Neural cell (in vitro differentiated cells): ENCODE results near the gene EHMT2. TPM values are rescaled to one million over a fixed set of nuclear protein-coding genes. Genes with fewer than 3 reads are reported as not detected.
"Not testable (repeated sequence)": the region's sequence is repeated elsewhere in the genome, so short reads cannot be mapped to it uniquely, and the experiment has no call there.

ENCODE experiments used
- H2AFZ ChIP-seq: fragments of 200-600, 300-800 bp; sonication (generic), shearing (Covaris generic); 2 replicates; pipeline ENCODE4 v1.6.0; 2014; ENCODE audit warnings: low read depth, mild to moderate bottlenecking, antibody characterized with exemption, low read length, moderate library complexity
- H3F3A ChIP-seq: fragments of 200-600 bp; shearing (Covaris generic); 2 replicates; pipeline ENCODE4 v1.6.1; 2016; ENCODE audit warnings: mild to moderate bottlenecking, moderate library complexity, mixed read lengths, antibody characterized with exemption, low read length; ENCODE audit not compliant: insufficient read depth, poor library complexity, severe bottlenecking
- H3K27ac ChIP-seq: fragments of 200-600, 300-800 bp; sonication (generic), shearing (Covaris generic); 2 replicates; pipeline ENCODE4 v1.5.1; 2014; ENCODE audit warnings: mild to moderate bottlenecking, low read length, moderate library complexity
- H3K27me3 ChIP-seq: fragments of 300-800, 200-600 bp; sonication (generic), shearing (Covaris generic); 2 replicates; pipeline ENCODE4 v1.6.0; 2014; ENCODE audit warnings: mild to moderate bottlenecking, low read depth, low read length, moderate library complexity; ENCODE audit not compliant: insufficient read depth
- H3K36me3 ChIP-seq: fragments of 300-800, 200-600 bp; sonication (generic), shearing (Covaris generic); 2 replicates; pipeline ENCODE4 v1.5.1; 2014; ENCODE audit warnings: mild to moderate bottlenecking, antibody characterized with exemption, low read length, moderate library complexity; ENCODE audit not compliant: insufficient read depth
- H3K4me2 ChIP-seq: fragments of 300-800, 200-600 bp; sonication (generic), shearing (Covaris generic); 2 replicates; pipeline ENCODE4 v1.6.0; 2014; ENCODE audit warnings: mild to moderate bottlenecking, low read length
- H3K4me3 ChIP-seq: fragments of 300-800, 200-600 bp; sonication (generic), shearing (Covaris generic); 2 replicates; pipeline ENCODE4 v1.5.1; 2014; ENCODE audit warnings: mild to moderate bottlenecking, low read length, moderate library complexity
- H3K79me2 ChIP-seq: fragments of 200-600 bp; shearing (Covaris generic); replicated peaks from 2 replicates; pipeline ENCODE4 v1.6.0; 2014; ENCODE audit warnings: mild to moderate bottlenecking, low read length, moderate library complexity; ENCODE audit not compliant: insufficient read depth
- H3K9ac ChIP-seq: fragments of 300-800, 200-600 bp; sonication (generic), shearing (Covaris generic); 2 replicates; pipeline ENCODE4 v1.6.1; 2016; ENCODE audit warnings: mild to moderate bottlenecking, low read length, mixed read lengths
- H3K9me2 ChIP-seq: fragments of 200-600 bp; shearing (Covaris generic); 2 replicates; pipeline ENCODE4 v1.6.1; 2016; ENCODE audit warnings: mild to moderate bottlenecking, low read length, mixed read lengths; ENCODE audit not compliant: insufficient read depth
- H3K9me3 ChIP-seq: fragments of 200-600, 300-800 bp; sonication (generic), shearing (Covaris generic); 2 replicates; pipeline ENCODE4 v1.6.1; 2016; ENCODE audit warnings: mild to moderate bottlenecking, mixed run types, low read length, moderate library complexity, mixed read lengths
- H4K20me1 ChIP-seq: fragments of 200-600 bp; shearing (Covaris generic); 2 replicates; pipeline ENCODE4 v1.6.1; 2016; ENCODE audit warnings: mild to moderate bottlenecking, mixed run types; ENCODE audit not compliant: insufficient read depth
- EZH2 ChIP-seq: fragments of 200-600, 300-800 bp; shearing (Covaris generic), sonication (generic); IDR thresholded peaks from 2 replicates; pipeline ENCODE4 v1.6.1; 2014; ENCODE audit warnings: antibody characterized with exemption, low read length, borderline replicate concordance, mild to moderate bottlenecking; ENCODE audit not compliant: insufficient read depth, poor library complexity, severe bottlenecking
- MXI1 ChIP-seq: fragments of 450-650 bp; conservative IDR thresholded peaks from 2 replicates; pipeline ENCODE4 v1.6.1; 2014; ENCODE audit warnings: antibody characterized with exemption, mild to moderate bottlenecking; ENCODE audit not compliant: poor library complexity, severe bottlenecking
- POLR2AphosphoS5 ChIP-seq: IDR thresholded peaks from 2 replicates; pipeline ENCODE4 v1.6.1; 2012
- RAD21 ChIP-seq: fragments of 450-650 bp; conservative IDR thresholded peaks from 2 replicates; pipeline ENCODE4 v1.6.1; 2014; ENCODE audit warnings: antibody characterized with exemption, mild to moderate bottlenecking, moderate library complexity
- REST ChIP-seq: IDR thresholded peaks from 2 replicates; pipeline ENCODE4 v1.6.1; 2012; ENCODE audit warnings: borderline replicate concordance
- SMC3 ChIP-seq: fragments of 450-650 bp; conservative IDR thresholded peaks from 2 replicates; pipeline ENCODE4 v1.6.1; 2014; ENCODE audit warnings: antibody characterized with exemption, mild to moderate bottlenecking, moderate library complexity; ENCODE audit not compliant: poor library complexity
- TAF1 ChIP-seq: IDR thresholded peaks from 2 replicates; pipeline ENCODE4 v1.6.1; 2012; ENCODE audit warnings: low read depth
- polyA plus RNA-seq: library from polyadenylated mRNA; depleted of rRNA; stranded (reverse); fragments of >200 nt; gene quantifications from 2 replicates; pipeline ENCODE4 v1.2.3, GENCODE V29; 2014

EHMT2 gene
- polyA plus RNA-seq, 1 donor from 2014 or later: 102 TPM

GRCh38 chr6:31860349-31860748 is 37.1 kb downstream of the EHMT2 start:
- Histone ChIP-seq H3K27me3 (no peaks in the 10 kb centered on the region), H4K20me1 (no peaks in the 10 kb centered on the region), H3K27ac (no peak overlapping the region), H3K9me2 (no peaks in the 10 kb centered on the region), H3K36me3 (no peaks in the 10 kb centered on the region), H3K9me3 (no peaks in the 10 kb centered on the region), H3F3A (no peaks in the 10 kb centered on the region), H3K4me2 (no peak overlapping the region), H3K79me2 (peaks cover 8% of the 10 kb centered on the region), H2AFZ (no peak overlapping the region), H3K4me3 (no peak overlapping the region), H3K9ac (no peak overlapping the region)
- no peak for TF ChIP-seq POLR2AphosphoS5
- TF ChIP-seq MXI1: no peak
- TF ChIP-seq SMC3: no peak
- TF ChIP-seq EZH2: no peak
- TF ChIP-seq REST: no peak

- no peak for TF ChIP-seq REST
- TF ChIP-seq TAF1: no peak
- TF ChIP-seq RAD21: no peak
- no peak for TF ChIP-seq POLR2AphosphoS5
- no peak for TF ChIP-seq EZH2
- TF ChIP-seq MXI1: no peak
- H3F3A ChIP-seq: no peaks in the 10 kb centered on the region
- no peak overlapping the region for H2AFZ ChIP-seq
- H3K9me2 ChIP-seq: no peaks in the 10 kb centered on the region
- H3K79me2 ChIP-seq: peaks cover 8% of the 10 kb centered on the region
- H3K9me3 ChIP-seq: no peaks in the 10 kb centered on the region
- no peaks in the 10 kb centered on the region for H3K27me3 ChIP-seq
- H4K20me1 ChIP-seq: no peaks in the 10 kb centered on the region
- H3K27ac ChIP-seq: no peak overlapping the region
- H3K4me3 ChIP-seq: no peak overlapping the region
- H3K9ac ChIP-seq: no peak overlapping the region
- no peak overlapping the region for H3K4me2 ChIP-seq
- H3K36me3 ChIP-seq: no peaks in the 10 kb centered on the region
Observed at GRCh38 chr6:31859923-31860322, 37.6 kb downstream of the EHMT2 start.

GRCh38 chr6:31858707-31859106 is 38.8 kb downstream of the EHMT2 start:
- Histone ChIP-seq H3K4me2 (no peak overlapping the region), H3K9ac (no peak overlapping the region), H3K79me2 (peaks cover 8% of the 10 kb centered on the region), H4K20me1 (no peaks in the 10 kb centered on the region), H3K36me3 (no peaks in the 10 kb centered on the region), H3F3A (no peaks in the 10 kb centered on the region), H2AFZ (no peak overlapping the region), H3K27me3 (no peaks in the 10 kb centered on the region), H3K27ac (no peak overlapping the region), H3K9me2 (no peaks in the 10 kb centered on the region), H3K9me3 (no peaks in the 10 kb centered on the region), H3K4me3 (no peak overlapping the region)
- TF ChIP-seq MXI1 (no peak), TAF1 (no peak), POLR2AphosphoS5 (no peak)

- H4K20me1 ChIP-seq, H3K9me2 ChIP-seq, H2AFZ ChIP-seq, H3K27ac ChIP-seq, H3K4me2 ChIP-seq, H3K9me3 ChIP-seq, H3K9ac ChIP-seq, H3K79me2 ChIP-seq, H3K36me3 ChIP-seq, H3K4me3 ChIP-seq, H3F3A ChIP-seq, H3K27me3 ChIP-seq: not testable (repeated sequence)
Observed at GRCh38 chr6:31857774-31858173, 39.7 kb downstream of the EHMT2 start.

GRCh38 chr6:31851980-31852718 is 45.3 kb downstream of the EHMT2 start:
- H4K20me1 ChIP-seq, H3F3A ChIP-seq, H3K27me3 ChIP-seq, H3K9me3 ChIP-seq, H3K4me3 ChIP-seq, H2AFZ ChIP-seq, H3K27ac ChIP-seq, H3K9ac ChIP-seq, H3K4me2 ChIP-seq, H3K36me3 ChIP-seq, H3K79me2 ChIP-seq, H3K9me2 ChIP-seq: not testable (repeated sequence)
